Measurements from ENCODE around the gene COX14.

DNA sequence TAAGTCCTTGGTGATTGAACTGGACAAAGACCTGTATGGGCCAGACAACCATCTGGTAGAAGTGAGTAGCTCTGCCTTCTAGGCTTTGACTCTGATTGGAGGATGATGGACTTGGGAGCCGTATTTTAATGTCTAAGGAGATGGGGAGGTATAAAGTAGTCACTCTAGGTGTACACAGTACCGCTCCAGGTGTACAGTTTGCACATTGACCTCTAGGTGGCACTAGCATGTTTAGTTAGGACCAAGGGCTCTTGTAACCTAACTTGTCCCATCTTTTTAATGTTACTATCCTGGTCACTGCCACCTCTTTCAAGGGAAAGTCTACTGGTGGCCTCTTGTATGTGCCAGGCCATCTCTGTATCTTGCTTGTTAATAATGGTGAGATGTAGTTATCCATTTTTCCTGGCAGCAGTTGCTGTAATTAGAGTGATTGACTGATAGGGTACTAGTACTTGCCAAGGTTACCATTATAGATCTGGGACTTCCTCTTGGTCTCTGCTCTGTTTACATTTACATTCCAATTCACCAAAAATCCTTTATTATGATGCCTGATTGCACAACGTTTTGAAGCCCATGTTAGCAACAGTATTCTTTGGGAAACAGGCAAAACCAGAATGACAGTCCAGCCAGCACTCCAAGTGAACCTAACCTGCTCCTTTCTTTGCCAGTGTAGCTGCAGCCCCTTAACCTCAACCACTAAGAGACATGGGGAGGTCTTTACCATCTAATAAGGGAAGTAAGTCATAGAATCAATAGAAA, 23.3 kb upstream of the COX14 start:
- TF ChIP-seq, protein P1, sequence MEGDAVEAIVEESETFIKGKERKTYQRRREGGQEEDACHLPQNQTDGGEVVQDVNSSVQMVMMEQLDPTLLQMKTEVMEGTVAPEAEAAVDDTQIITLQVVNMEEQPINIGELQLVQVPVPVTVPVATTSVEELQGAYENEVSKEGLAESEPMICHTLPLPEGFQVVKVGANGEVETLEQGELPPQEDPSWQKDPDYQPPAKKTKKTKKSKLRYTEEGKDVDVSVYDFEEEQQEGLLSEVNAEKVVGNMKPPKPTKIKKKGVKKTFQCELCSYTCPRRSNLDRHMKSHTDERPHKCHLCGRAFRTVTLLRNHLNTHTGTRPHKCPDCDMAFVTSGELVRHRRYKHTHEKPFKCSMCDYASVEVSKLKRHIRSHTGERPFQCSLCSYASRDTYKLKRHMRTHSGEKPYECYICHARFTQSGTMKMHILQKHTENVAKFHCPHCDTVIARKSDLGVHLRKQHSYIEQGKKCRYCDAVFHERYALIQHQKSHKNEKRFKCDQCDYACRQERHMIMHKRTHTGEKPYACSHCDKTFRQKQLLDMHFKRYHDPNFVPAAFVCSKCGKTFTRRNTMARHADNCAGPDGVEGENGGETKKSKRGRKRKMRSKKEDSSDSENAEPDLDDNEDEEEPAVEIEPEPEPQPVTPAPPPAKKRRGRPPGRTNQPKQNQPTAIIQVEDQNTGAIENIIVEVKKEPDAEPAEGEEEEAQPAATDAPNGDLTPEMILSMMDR (IDR thresholded peaks at IDR 0.05), result peak; percentile 67 to 80 (median 75)
- TF ChIP-seq POLR2A (IDR thresholded peaks at IDR 0.05), result no peak
